Mesendoderm (in vitro differentiated cells): Measurements from ENCODE around the gene ACSL5.
"Not testable (repeated sequence)": the region's sequence is repeated elsewhere in the genome, so short reads cannot be mapped to it uniquely, and the experiment has no call there.

Experiments
- DNase-seq: peaks from one replicate; pipeline ENCODE4 v3.0.0; 2013
- H2AK5ac ChIP-seq: 2 replicates; pipeline ENCODE4 v1.6.1; 2013; ENCODE audit warnings: low read length, inconsistent platforms
- H2BK120ac ChIP-seq: 2 replicates; pipeline ENCODE4 v1.6.1; 2013; ENCODE audit warnings: low read depth, mild to moderate bottlenecking, low read length, moderate library complexity, mixed read lengths
- H2BK15ac ChIP-seq: replicated peaks from 2 replicates; pipeline ENCODE4 v1.6.1; 2013; ENCODE audit warnings: low read depth, mild to moderate bottlenecking, moderate library complexity
- H2BK5ac ChIP-seq: 2 replicates; pipeline ENCODE4 v1.6.1; 2013; ENCODE audit warnings: low read length, inconsistent platforms
- H3K18ac ChIP-seq: 2 replicates; pipeline ENCODE4 v1.6.1; 2013; ENCODE audit warnings: mild to moderate bottlenecking, low read length, mixed read lengths
- H3K23ac ChIP-seq: one replicate; pipeline ENCODE4 v1.6.1; 2013; ENCODE audit warnings: low read length
- H3K27ac ChIP-seq: 2 replicates; pipeline ENCODE4 v1.5.1; 2013; ENCODE audit warnings: low read depth, mild to moderate bottlenecking, inconsistent platforms, low read length, moderate library complexity
- H3K27me3 ChIP-seq: 2 replicates; pipeline ENCODE4 v1.6.1; 2013; ENCODE audit warnings: low read length, control low read depth, mild to moderate bottlenecking, inconsistent platforms; ENCODE audit not compliant: insufficient read depth, poor library complexity
- H3K36me3 ChIP-seq: 2 replicates; pipeline ENCODE4 v1.6.1; 2013; ENCODE audit warnings: low read length, inconsistent platforms; ENCODE audit not compliant: control insufficient read depth, insufficient read depth
- H3K4ac ChIP-seq: one replicate; pipeline ENCODE4 v1.6.1; 2013; ENCODE audit warnings: low read depth, mild to moderate bottlenecking, low read length, moderate library complexity
- H3K4me1 ChIP-seq: 2 replicates; pipeline ENCODE4 v1.6.1; 2013; ENCODE audit warnings: low read depth, low read length, inconsistent platforms; ENCODE audit not compliant: control insufficient read depth
- H3K4me2 ChIP-seq: 2 replicates; pipeline ENCODE4 v1.6.1; 2013; ENCODE audit warnings: low read length
- H3K4me3 ChIP-seq: 2 replicates; pipeline ENCODE4 v1.5.1; 2013; ENCODE audit warnings: mild to moderate bottlenecking, low read length
- H3K56ac ChIP-seq: one replicate; pipeline ENCODE4 v1.6.1; 2013; ENCODE audit warnings: low read length
- H3K79me1 ChIP-seq: 2 replicates; pipeline ENCODE4 v1.6.1; 2013; ENCODE audit warnings: low read length, inconsistent platforms
- H3K79me2 ChIP-seq: 2 replicates; pipeline ENCODE4 v1.6.1; 2013; ENCODE audit warnings: mild to moderate bottlenecking, low read length; ENCODE audit not compliant: control insufficient read depth, insufficient read depth
- H3K9ac ChIP-seq: 2 replicates; pipeline ENCODE4 v1.6.1; 2013; ENCODE audit warnings: low read length, inconsistent platforms
- H4K5ac ChIP-seq: one replicate; pipeline ENCODE4 v1.6.1; 2013; ENCODE audit warnings: low read length
- H4K8ac ChIP-seq: one replicate; pipeline ENCODE4 v1.6.1; 2013; ENCODE audit warnings: low read depth, mild to moderate bottlenecking, control low read depth, low read length, moderate library complexity
- WGBS: extraction: QIAGEN DNeasy Blood & Tissue Kit; methylation state at CpG from one replicate; pipeline ENCODE4 v1.1.7; 2013; ENCODE audit warnings: low lambda C conversion rate, missing lambda C conversion rate; ENCODE audit not compliant: insufficient coverage; ENCODE audit errors: extremely low coverage; 5-methylcytosine and 5-hydroxymethylcytosine counted together

The ACSL5 gene

GRCh38 chr10:112388056-112388455 lies 14.1 kb downstream of the ACSL5 start:
- not testable (repeated sequence) for H3K4me2 ChIP-seq, H3K79me1 ChIP-seq, H2BK15ac ChIP-seq, H3K4me1 ChIP-seq, H3K4ac ChIP-seq, H3K4me3 ChIP-seq, H3K27me3 ChIP-seq, H3K56ac ChIP-seq, H3K9ac ChIP-seq, H3K27ac ChIP-seq, H3K23ac ChIP-seq, H4K8ac ChIP-seq, H2AK5ac ChIP-seq, DNase-seq, H4K5ac ChIP-seq, H3K36me3 ChIP-seq, H2BK120ac ChIP-seq, H2BK5ac ChIP-seq, H3K18ac ChIP-seq, H3K79me2 ChIP-seq
- WGBS, result no CpG with 5 or more reads among the region's 7 CpGs

- Histone ChIP-seq H3K4me2 (no peak overlapping the region), H3K27ac (no peak overlapping the region), H3K79me2 (no peaks in the 10 kb centered on the region)
Observed at GRCh38 chr10:112388548-112388947, 14.6 kb downstream of the ACSL5 start.

GRCh38 chr10:112389271-112389822 lies 15.4 kb downstream of the ACSL5 start:
- Histone ChIP-seq H3K79me1 (no peaks in the 10 kb centered on the region), H2AK5ac (peak overlapping the region; percentile 27), H3K4me2 (no peak overlapping the region), H3K36me3 (no peaks in the 10 kb centered on the region), H3K18ac (peak overlapping the region; percentile 69), H3K27me3 (no peaks in the 10 kb centered on the region), H4K5ac (no peak overlapping the region), H3K23ac (no peak overlapping the region), H4K8ac (no peak overlapping the region), H2BK15ac (no peak overlapping the region), H3K4me3 (no peak overlapping the region), H2BK120ac (no peak overlapping the region), H3K27ac (peak overlapping the region; percentile 29), H3K4ac (no peak overlapping the region), H3K9ac (no peak overlapping the region), H2BK5ac (no peak overlapping the region), H3K4me1 (peaks cover 3% of the 10 kb centered on the region), H3K56ac (no peak overlapping the region), H3K79me2 (no peaks in the 10 kb centered on the region)
- WGBS, result no CpG with 5 or more reads among the region's 6 CpGs
- peak; percentile 94 for DNase-seq

More at GRCh38 chr10:112388548-112388947, 14.6 kb downstream of the ACSL5 start:
- Histone ChIP-seq H2BK120ac (no peak overlapping the region), H3K9ac (no peak overlapping the region), H3K79me1 (no peaks in the 10 kb centered on the region), H3K27me3 (no peaks in the 10 kb centered on the region), H3K4ac (no peak overlapping the region), H3K4me1 (peaks cover 3% of the 10 kb centered on the region), H3K56ac (no peak overlapping the region), H3K36me3 (no peaks in the 10 kb centered on the region), H2AK5ac (no peak overlapping the region), H3K4me3 (no peak overlapping the region), H2BK5ac (no peak overlapping the region), H3K18ac (no peak overlapping the region), H4K8ac (no peak overlapping the region), H2BK15ac (no peak overlapping the region), H3K23ac (no peak overlapping the region), H4K5ac (no peak overlapping the region)
- no peak for DNase-seq
- no CpG with 5 or more reads among the region's 2 CpGs for WGBS

GRCh38 chr10:112390125-112390703 lies 16.3 kb downstream of the ACSL5 start:
- Histone ChIP-seq H3K23ac (no peak overlapping the region), H3K4me1 (peaks cover 3% of the 10 kb centered on the region), H3K4me3 (no peak overlapping the region), H3K18ac (no peak overlapping the region), H2BK5ac (no peak overlapping the region), H2BK15ac (no peak overlapping the region), H3K79me1 (no peaks in the 10 kb centered on the region), H4K8ac (no peak overlapping the region), H3K4me2 (no peak overlapping the region), H3K79me2 (no peaks in the 10 kb centered on the region), H2BK120ac (no peak overlapping the region), H3K4ac (no peak overlapping the region), H3K9ac (no peak overlapping the region), H3K27me3 (no peaks in the 10 kb centered on the region), H4K5ac (no peak overlapping the region), H3K36me3 (no peaks in the 10 kb centered on the region), H2AK5ac (no peak overlapping the region), H3K56ac (no peak overlapping the region), H3K27ac (no peak overlapping the region)
- WGBS, result no CpG with 5 or more reads among the region's 3 CpGs
- DNase-seq, result no peak

DNA sequence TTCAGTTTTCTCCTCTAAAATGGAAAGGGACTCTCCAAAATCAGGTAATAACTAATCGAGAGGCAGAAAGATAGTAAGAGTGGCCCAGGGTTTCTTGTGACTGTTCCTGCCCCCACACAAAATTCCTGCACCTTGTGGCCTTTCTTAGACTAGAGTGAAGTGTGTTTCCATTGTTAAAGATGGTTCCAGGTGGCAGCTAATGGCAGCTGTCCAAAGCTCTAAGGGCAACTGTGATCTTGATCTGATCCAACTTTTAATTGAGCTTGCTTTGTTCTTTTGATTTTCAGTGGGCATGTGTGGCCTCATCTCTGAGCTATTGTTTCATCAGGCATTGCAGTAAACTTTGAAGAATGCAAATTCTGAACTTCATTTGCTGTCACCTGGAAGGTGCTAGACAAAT lies 19.4 kb downstream of the ACSL5 start:
- Histone ChIP-seq H3K9ac (no peak overlapping the region), H3K27ac (no peak overlapping the region), H2AK5ac (no peak overlapping the region), H3K18ac (no peak overlapping the region), H3K79me2 (no peaks in the 10 kb centered on the region), H3K36me3 (no peaks in the 10 kb centered on the region), H3K27me3 (no peaks in the 10 kb centered on the region), H3K4me3 (no peak overlapping the region), H3K4ac (no peak overlapping the region), H3K4me2 (no peak overlapping the region), H3K4me1 (peaks cover 3% of the 10 kb centered on the region), H3K56ac (no peak overlapping the region), H2BK15ac (no peak overlapping the region), H2BK5ac (no peak overlapping the region), H4K5ac (no peak overlapping the region), H2BK120ac (no peak overlapping the region), H3K23ac (no peak overlapping the region), H3K79me1 (no peaks in the 10 kb centered on the region), H4K8ac (no peak overlapping the region)
- WGBS, result no CpG with 5 or more reads among the region's 1 CpG
- no peak for DNase-seq

DNA sequence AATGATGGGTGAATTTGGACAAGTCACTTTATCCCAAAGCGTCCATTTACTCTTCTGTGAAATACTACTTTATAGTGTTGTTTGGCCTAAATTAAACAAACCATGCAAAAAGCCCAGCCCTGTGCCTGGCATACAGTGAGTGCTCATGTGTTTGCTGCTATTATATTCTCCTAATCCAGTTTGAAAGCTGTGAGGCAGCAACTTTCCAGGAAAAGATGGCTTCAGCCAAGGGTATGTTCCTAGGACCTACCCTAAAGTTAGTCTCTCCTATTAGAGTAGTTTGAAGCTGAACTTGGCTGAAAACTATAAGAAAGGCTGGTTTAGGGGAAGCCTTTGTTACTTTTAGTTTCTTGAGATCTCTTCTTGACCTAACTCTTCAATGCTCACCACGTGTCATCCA lies 19.9 kb downstream of the ACSL5 start:
- Histone ChIP-seq H2BK15ac (no peak overlapping the region), H3K56ac (no peak overlapping the region), H3K23ac (no peak overlapping the region), H3K79me2 (no peaks in the 10 kb centered on the region), H2BK120ac (no peak overlapping the region), H3K27ac (no peak overlapping the region), H3K36me3 (no peaks in the 10 kb centered on the region), H4K8ac (no peak overlapping the region), H3K18ac (no peak overlapping the region), H3K4me1 (peaks cover 3% of the 10 kb centered on the region), H3K4ac (no peak overlapping the region), H3K4me2 (no peak overlapping the region), H3K4me3 (no peak overlapping the region), H2AK5ac (no peak overlapping the region), H3K9ac (no peak overlapping the region), H2BK5ac (no peak overlapping the region), H4K5ac (no peak overlapping the region), H3K27me3 (no peaks in the 10 kb centered on the region), H3K79me1 (no peaks in the 10 kb centered on the region)
- WGBS, result no CpG with 5 or more reads among the region's 2 CpGs
- DNase-seq, result no peak
